Muscle of arm (tissue), 14 donors: Measurements from ENCODE around the gene MGST2. TPM values are rescaled to one million over a fixed set of nuclear protein-coding genes. Genes with fewer than 3 reads are reported as not detected.
"Not testable (repeated sequence)": the region's sequence is repeated elsewhere in the genome, so short reads cannot be mapped to it uniquely, and the experiment has no call there.

Experiments
- DNase-seq: peaks from one replicate; pipeline ENCODE4 v3.0.0-alpha.2; 2013
- long read RNA-seq, 11 donors: transcript quantifications; one replicate each; lab custom pipeline, GENCODE V29; 2026
- polyA plus RNA-seq, 12 donors: library from polyadenylated mRNA; unstranded; fragments of 120-200 nt; gene quantifications; one replicate each; pipeline ENCODE4 v1.2.1, GENCODE V29; 2013; ENCODE audit not compliant: insufficient read length in 12 of 12

Gene MGST2
- 10 to 100 TPM in 11 of 12 donors, not detected in 1; 48.0 to 73.7 (median 53.7) TPM for polyA plus RNA-seq
- long read RNA-seq, donor 1, transcript MGST2-201 (5 exons, 801 nt): major isoform, 87 of 162 reads
- long read RNA-seq, donor 1, transcript MGST2-204 (4 exons, 634 nt): minor isoform, 6 of 162 reads
- long read RNA-seq, donor 1, partial matches to known transcripts: 66 of 162 reads
- long read RNA-seq, donor 1, other reads (novel, unspliced or antisense): 0 of 162 reads
- long read RNA-seq, donor 2, transcript MGST2-204 (4 exons, 634 nt): minor isoform, 7 of 80 reads
- long read RNA-seq, donor 2, transcript MGST2-201 (5 exons, 801 nt): major isoform, 40 of 80 reads
- long read RNA-seq, donor 2, partial matches to known transcripts: 31 of 80 reads
- long read RNA-seq, donor 2, other reads (novel, unspliced or antisense): 0 of 80 reads
- long read RNA-seq, donor 3, transcript MGST2-201 (5 exons, 801 nt): major isoform, 17 of 21 reads
- long read RNA-seq, donor 3, partial matches to known transcripts: 0 of 21 reads
- long read RNA-seq, donor 3, other reads (novel, unspliced or antisense): 0 of 21 reads
- long read RNA-seq, donor 4, transcript MGST2-201 (5 exons, 801 nt): major isoform, 15 of 18 reads
- long read RNA-seq, donor 4, partial matches to known transcripts: 0 of 18 reads
- long read RNA-seq, donor 4, other reads (novel, unspliced or antisense): 0 of 18 reads
- long read RNA-seq, donor 5, transcript MGST2-201 (5 exons, 801 nt): major isoform, 26 of 45 reads
- long read RNA-seq, donor 5, transcript MGST2-204 (4 exons, 634 nt): minor isoform, 9 of 45 reads
- long read RNA-seq, donor 5, partial matches to known transcripts: 10 of 45 reads
- long read RNA-seq, donor 5, other reads (novel, unspliced or antisense): 0 of 45 reads
- long read RNA-seq, donor 6, transcript MGST2-201 (5 exons, 801 nt): major isoform, 14 of 30 reads
- long read RNA-seq, donor 6, partial matches to known transcripts: 11 of 30 reads
- long read RNA-seq, donor 6, other reads (novel, unspliced or antisense): 0 of 30 reads
- long read RNA-seq, donor 7, transcript MGST2-201 (5 exons, 801 nt): major isoform, 17 of 30 reads
- long read RNA-seq, donor 7, partial matches to known transcripts: 13 of 30 reads
- long read RNA-seq, donor 7, other reads (novel, unspliced or antisense): 0 of 30 reads
- long read RNA-seq, donor 8, transcript MGST2-204 (4 exons, 634 nt): minor isoform, 8 of 67 reads
- long read RNA-seq, donor 8, transcript MGST2-201 (5 exons, 801 nt): major isoform, 24 of 67 reads
- long read RNA-seq, donor 8, partial matches to known transcripts: 35 of 67 reads
- long read RNA-seq, donor 8, other reads (novel, unspliced or antisense): 0 of 67 reads
- long read RNA-seq, donor 9, transcript MGST2-201 (5 exons, 801 nt): major isoform, 18 of 33 reads
- long read RNA-seq, donor 9, partial matches to known transcripts: 14 of 33 reads
- long read RNA-seq, donor 9, other reads (novel, unspliced or antisense): 0 of 33 reads
- long read RNA-seq, donor 10, transcript MGST2-204 (4 exons, 634 nt): minor isoform, 5 of 57 reads
- long read RNA-seq, donor 10, transcript MGST2-201 (5 exons, 801 nt): major isoform, 37 of 57 reads
- long read RNA-seq, donor 10, partial matches to known transcripts: 14 of 57 reads
- long read RNA-seq, donor 10, other reads (novel, unspliced or antisense): 0 of 57 reads
- long read RNA-seq, donor 11, transcript MGST2-201 (5 exons, 801 nt): major isoform, 44 of 85 reads
- long read RNA-seq, donor 11, partial matches to known transcripts: 35 of 85 reads
- long read RNA-seq, donor 11, other reads (novel, unspliced or antisense): 0 of 85 reads

DNA sequence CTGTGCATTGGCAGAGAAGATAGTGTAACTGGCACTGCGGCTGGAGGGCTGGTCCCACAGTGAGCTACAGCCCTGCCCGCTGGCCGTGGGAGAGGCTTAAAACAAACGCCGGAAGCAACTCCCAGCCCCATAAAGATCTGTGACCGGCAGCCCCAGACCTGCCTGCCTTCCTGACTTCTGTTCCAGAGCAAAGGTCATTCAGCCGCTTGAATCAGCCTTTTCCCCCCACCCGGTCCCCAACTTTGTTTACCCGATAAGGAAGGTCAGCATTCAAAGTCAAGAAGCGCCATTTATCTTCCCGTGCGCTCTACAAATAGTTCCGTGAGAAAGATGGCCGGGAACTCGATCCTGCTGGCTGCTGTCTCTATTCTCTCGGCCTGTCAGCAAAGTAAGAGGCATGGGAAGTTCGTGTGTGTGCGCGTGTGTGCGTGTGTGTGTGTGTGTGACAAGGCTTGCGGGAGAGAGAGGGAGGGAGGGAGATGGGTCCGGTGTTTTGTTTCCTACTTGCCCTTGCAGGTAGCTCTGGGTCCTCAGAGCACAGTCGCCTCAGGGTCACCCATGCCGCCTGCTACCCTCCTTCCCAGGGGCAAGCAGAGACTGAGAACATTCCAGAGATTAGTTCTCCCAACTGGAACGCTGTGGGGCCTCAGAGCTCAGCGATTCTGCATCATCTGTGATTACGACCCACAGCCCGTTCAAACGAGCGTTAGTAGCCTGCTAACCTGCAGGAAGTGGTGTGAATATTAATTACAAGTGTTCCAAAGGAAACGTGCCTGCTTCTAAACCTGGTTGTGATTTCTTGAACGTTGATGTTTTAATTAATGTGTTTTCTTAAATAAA is at the start of gene MGST2:
MGST2 (plus strand) TSS at position 130 of the 840 bp plus-strand sequence; CDS start at position 331, 201 bp downstream.
- DNase-seq: peak; percentile 70

GRCh38 chr4:139617702-139618490 is 47.7 kb upstream of the MGST2 start:
- no peak for DNase-seq

GRCh38 chr4:139619644-139620043 is 46.0 kb upstream of the MGST2 start:
- DNase-seq: no peak

DNA sequence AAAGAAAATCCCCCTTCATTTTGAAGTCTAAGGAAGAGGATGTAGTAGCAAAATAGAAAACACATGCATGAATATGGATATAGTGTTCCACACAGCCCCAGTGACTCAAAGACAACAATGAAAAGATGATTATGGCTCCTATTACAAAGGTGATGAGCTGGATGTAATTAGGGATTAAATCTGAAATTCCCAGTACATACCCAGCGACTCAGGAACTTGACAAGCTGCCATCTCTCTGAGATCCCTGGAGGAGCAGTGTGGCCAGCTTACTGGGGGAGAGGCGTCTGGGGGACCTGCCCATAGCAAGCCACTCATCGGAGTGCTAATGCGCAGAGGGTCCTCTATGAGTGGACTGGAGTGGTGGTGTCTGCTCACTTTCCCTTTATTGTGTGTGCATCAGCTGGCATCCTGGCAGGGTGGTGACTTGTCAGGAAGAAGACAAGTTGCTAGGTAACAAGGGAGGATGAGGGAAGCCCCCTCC is 42.7 kb upstream of the MGST2 start:
- no peak for DNase-seq

- no peak for DNase-seq
Measured at GRCh38 chr4:139624441-139625092, 41.1 kb upstream of the MGST2 start.

DNA sequence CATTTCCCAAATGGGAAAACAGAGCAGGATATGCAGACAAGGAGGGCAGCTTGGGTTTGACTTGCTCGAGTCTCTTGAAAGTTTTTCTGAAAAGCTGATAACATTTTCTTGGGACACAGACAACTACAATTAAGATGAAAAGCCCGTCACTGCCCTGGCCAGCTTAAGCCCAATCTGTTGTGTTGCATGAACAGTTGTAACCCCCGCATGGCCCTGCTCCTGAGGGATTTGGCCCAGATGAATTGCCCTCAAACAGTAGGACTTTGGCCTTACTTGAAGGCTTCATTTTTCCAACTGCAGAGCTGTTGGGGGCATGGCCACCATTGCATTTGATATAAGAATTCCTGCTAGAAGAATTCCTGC is 40.5 kb upstream of the MGST2 start:
- no peak for DNase-seq

- DNase-seq: no peak
Measured at GRCh38 chr4:139625482-139625881, 40.1 kb upstream of the MGST2 start.

DNA sequence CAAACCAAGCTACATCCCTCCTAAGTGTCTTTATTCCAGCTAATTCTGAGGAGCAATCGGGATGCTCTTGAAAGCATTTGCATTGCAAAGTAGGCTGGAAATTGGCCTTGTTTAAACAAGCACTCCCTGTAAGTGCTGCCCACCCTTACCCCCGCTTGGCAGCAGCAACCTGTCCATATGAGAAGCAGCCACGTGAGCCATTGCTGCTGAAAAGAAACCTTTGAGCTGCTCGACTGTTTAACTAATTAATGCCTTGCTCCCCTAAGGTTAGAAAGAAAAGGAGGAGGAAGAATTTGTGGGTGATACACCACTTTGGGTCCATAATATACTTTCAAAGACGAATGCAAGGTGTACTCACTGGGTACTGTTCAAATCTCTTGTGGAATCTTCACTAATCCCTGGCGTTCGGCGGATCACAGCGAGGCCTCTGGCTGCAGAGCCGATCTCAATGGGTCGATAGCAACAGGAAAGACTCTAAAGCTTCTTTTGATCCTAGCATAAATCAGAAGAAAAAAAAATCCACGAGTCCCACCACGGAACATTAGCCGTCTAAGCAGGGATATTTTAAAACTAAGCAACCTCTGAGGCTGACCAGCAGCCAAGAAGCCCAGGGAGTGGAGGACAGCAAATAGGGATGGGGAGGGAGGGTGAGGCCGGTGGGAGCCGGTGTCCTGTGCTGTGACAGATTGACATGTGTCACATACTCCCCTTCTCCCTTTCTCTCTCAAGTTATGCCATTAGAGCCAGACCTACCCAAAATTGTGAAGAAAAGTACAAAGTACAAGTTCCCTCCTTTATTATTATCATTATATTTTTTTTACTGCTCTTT is 37.2 kb upstream of the MGST2 start:
- DNase-seq: no peak

DNA sequence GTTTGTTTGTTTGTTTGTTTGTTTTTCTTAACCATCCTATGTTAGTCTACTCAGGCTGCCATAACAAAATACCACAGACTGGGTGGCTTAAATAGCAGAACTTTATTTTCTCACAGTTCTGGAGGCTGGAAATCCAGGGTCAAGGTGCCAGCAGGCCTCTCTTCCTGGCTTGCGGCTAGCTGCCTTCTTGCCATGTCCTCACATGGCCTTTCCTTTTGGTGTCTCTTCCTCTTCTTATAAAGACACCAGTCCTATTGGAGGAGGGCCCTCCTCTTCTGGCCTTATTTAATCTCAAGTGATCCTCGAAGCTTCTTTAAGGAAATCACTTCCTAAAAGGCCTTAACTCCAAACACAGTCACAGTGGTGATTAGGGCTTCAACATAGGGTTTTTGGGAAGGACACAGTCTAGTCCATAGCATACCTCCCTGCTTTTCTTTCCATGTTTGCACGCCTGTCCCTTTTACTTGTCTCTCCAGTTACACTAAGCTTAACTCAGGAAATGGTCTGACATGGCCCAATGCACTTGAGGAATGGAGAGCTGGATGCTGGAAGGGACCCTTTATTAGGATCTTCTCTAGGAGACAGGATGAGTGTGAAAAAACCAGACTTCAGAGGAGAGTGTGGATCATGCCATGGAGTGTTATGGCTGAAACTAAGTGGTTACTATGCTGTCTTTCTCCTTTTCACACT is 36.0 kb upstream of the MGST2 start:
- no peak for DNase-seq

GRCh38 chr4:139630126-139630495 is 35.5 kb upstream of the MGST2 start:
- DNase-seq: no peak

DNA sequence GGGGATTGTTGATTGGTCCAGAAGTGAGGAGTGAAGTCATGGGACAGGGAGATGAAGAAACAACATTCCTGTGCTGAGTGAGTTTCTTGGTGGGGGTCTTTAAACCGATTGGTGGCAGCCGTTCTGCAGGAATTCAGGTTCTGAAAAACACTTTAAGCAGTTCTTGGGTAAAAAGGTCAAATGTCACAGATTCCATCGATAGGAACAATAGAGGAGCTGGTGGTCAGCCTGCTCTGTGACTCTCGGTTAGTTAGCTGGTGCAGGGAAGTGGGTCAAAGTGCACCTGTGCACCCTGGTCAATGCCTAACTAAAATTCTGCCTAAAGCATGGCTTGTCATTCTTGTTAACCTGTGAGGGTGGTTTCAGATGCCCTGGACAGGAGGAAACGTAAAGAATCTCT is 34.6 kb upstream of the MGST2 start:
- DNase-seq: no peak

GRCh38 chr4:139631791-139632190 is 33.8 kb upstream of the MGST2 start:
- no peak for DNase-seq

- not testable (repeated sequence) for DNase-seq
Measured at GRCh38 chr4:139632739-139633138, 32.9 kb upstream of the MGST2 start.

DNA sequence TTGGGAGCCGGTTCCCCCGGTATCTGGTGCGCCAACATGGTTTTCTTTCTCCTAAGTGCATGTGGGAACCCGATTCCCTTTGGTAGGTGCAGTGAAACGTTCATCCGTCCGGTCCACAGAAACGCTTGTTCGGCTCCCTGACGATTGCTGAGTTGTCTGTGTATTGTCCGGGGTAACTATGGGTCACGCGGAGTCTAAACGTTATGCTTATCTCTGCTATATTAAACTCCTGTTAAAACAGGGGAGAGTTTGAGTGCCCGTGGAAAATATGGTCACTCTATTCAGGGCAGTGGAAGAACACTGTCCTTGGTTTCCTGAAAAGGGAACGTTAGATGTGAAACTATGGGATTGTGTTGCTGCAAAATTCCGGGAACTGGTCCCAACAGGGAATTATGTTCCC is 32.4 kb upstream of the MGST2 start:
- no peak for DNase-seq

DNA sequence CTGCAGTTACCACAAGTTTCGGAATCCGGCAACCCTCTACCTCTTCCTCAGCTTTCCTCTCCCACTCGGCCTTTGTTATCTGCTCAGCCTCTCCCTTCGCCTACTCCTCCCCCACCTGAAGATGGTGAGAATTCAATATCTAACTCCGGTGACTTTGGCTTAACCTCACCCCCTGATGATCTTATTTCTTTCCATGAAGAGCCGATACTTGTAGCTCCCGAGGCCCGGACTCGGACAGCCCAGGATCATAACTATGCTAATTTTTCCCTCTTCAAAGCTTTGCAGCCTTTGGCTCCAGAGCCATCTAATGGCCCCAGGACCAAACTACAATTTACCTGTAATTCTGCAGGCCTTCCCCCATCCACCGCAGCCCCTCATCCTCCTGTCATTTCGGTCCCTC is 32.0 kb upstream of the MGST2 start:
- peak; percentile 38 for DNase-seq

DNA sequence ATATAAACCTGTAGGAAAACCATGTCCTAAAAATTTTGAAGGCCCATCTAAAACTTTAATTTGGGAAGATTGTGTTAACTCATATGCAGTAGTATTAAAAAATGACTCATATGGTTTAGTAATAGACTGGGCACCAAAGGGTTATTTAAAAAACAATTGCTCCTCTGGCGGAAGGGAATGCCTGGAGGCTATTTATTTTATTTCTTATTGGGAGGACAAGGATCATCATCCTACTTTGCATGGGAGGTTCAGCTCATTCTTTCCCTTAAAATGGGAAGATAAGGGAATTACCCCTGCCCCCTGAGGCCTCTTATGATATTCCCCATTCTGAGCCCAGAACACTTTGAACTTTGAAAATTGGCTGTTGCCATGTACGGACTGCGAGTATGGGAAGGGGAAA is 29.7 kb upstream of the MGST2 start:
- no peak for DNase-seq

DNA sequence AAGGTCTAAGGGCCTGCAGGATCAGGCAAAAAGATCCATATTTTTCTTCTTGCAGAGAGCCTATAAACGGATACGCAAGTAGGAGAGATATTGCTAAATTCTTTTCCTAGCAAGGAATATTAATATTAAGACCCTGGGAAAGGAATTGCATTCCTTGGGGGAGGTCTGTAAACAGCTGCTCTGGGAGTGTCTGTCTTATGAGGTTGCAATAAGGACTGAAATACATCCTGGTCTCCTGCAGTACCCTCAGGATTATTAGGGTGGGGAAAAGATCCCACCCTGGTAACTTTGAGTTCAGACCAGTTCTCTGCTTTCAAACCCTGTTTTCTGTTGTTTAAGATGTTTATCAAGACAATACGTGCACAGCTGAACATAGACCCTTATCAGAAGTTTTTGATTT is 27.3 kb upstream of the MGST2 start:
- not testable (repeated sequence) for DNase-seq
